Mesenchymal stem cell (in vitro differentiated cells and primary cell): Measurements from ENCODE around the gene SLC10A6.
A peak's percentile ranks its signal among the peaks of the same experiment; 100 is the strongest.

Source experiments
- DNase-seq: peaks from one replicate; pipeline ENCODE4 v3.0.0-alpha.2; 2013
- H2AFZ ChIP-seq: one replicate; pipeline ENCODE4 v1.6.1; 2013; ENCODE audit warnings: low read depth, mild to moderate bottlenecking, control low read depth, inconsistent platforms, low read length, moderate library complexity
- H2AK5ac ChIP-seq: 2 replicates; pipeline ENCODE4 v1.6.1; 2013; ENCODE audit warnings: low read length, moderate library complexity, mild to moderate bottlenecking, inconsistent platforms; ENCODE audit not compliant: severe bottlenecking
- H2BK120ac ChIP-seq: one replicate; pipeline ENCODE4 v1.6.1; 2013; ENCODE audit warnings: low read depth, mild to moderate bottlenecking, inconsistent platforms, low read length, moderate library complexity
- H2BK12ac ChIP-seq, 2 experiments: one replicate each; pipeline ENCODE4 v1.6.1; 2013; ENCODE audit warnings: inconsistent platforms in 2 of 2, low read length in 2 of 2, mild to moderate bottlenecking in 2 of 2, moderate library complexity in 2 of 2, control low read depth in 1 of 2
- H2BK15ac ChIP-seq: one replicate; pipeline ENCODE4 v1.6.1; 2013; ENCODE audit warnings: mild to moderate bottlenecking, low read depth, inconsistent platforms; ENCODE audit not compliant: poor library complexity, severe bottlenecking
- H2BK5ac ChIP-seq: 2 replicates; pipeline ENCODE4 v1.6.1; 2013; ENCODE audit warnings: low read depth, mild to moderate bottlenecking, low read length, control low read depth, inconsistent platforms; ENCODE audit not compliant: poor library complexity, severe bottlenecking
- H3K14ac ChIP-seq, 2 experiments: one replicate each; pipeline ENCODE4 v1.6.1; 2013; ENCODE audit warnings: inconsistent platforms in 2 of 2, low read length in 2 of 2, control low read depth in 1 of 2, mild to moderate bottlenecking in 1 of 2, moderate library complexity in 1 of 2
- H3K18ac ChIP-seq, 2 experiments: one replicate each; pipeline ENCODE4 v1.6.1; 2013; ENCODE audit warnings: inconsistent platforms in 2 of 2, low read length in 2 of 2, control low read depth in 1 of 2, low read depth in 1 of 2, mild to moderate bottlenecking in 1 of 2
- H3K23ac ChIP-seq, 2 experiments: one replicate each; pipeline ENCODE4 v1.6.1; 2013; ENCODE audit warnings: inconsistent platforms in 2 of 2, low read length in 2 of 2, mild to moderate bottlenecking in 2 of 2, moderate library complexity in 2 of 2, control low read depth in 1 of 2
- H3K27ac ChIP-seq: 2 replicates; pipeline ENCODE4 v1.5.1; 2013; ENCODE audit warnings: mild to moderate bottlenecking, moderate library complexity, low read length, control low read depth, inconsistent platforms; ENCODE audit not compliant: poor library complexity, severe bottlenecking
- H3K27me3 ChIP-seq, 2 experiments: 2 replicates each; pipeline versions ENCODE4 v1.6.1 to v1.7.0; 2013; ENCODE audit warnings: low read length in 2 of 2, mild to moderate bottlenecking in 2 of 2, moderate library complexity in 2 of 2, control low read depth in 1 of 2, inconsistent platforms in 1 of 2; ENCODE audit not compliant: control insufficient read depth in 1 of 2, insufficient read depth in 1 of 2
- H3K36me3 ChIP-seq, 2 experiments: 2 replicates each; pipeline versions ENCODE4 v1.6.1 to v1.7.0; 2013; ENCODE audit warnings: low read length in 2 of 2, control low read depth in 1 of 2, inconsistent platforms in 1 of 2, low read depth in 1 of 2, mild to moderate bottlenecking in 1 of 2; ENCODE audit not compliant: insufficient read depth in 2 of 2, control insufficient read depth in 1 of 2
- H3K4ac ChIP-seq, 2 experiments: one replicate each; pipeline ENCODE4 v1.6.1; 2013; ENCODE audit warnings: inconsistent platforms in 2 of 2, low read length in 2 of 2, mild to moderate bottlenecking in 2 of 2, moderate library complexity in 2 of 2, control low read depth in 1 of 2, low read depth in 1 of 2
- H3K4me1 ChIP-seq: 2 replicates; pipeline ENCODE4 v1.6.1; 2013; ENCODE audit warnings: low read depth, low read length, control low read depth; ENCODE audit not compliant: control insufficient read depth, insufficient read depth
- H3K4me2 ChIP-seq: 2 replicates; pipeline ENCODE4 v1.6.1; 2013; ENCODE audit warnings: low read length, mild to moderate bottlenecking, inconsistent platforms; ENCODE audit not compliant: poor library complexity, severe bottlenecking
- H3K4me3 ChIP-seq, 2 experiments: 2 replicates each; pipeline versions ENCODE4 v1.5.1 to v1.7.0; 2013; ENCODE audit warnings: low read length in 2 of 2, mild to moderate bottlenecking in 2 of 2, control low read depth in 1 of 2, low read depth in 1 of 2; ENCODE audit not compliant: insufficient read depth in 1 of 2
- H3K79me1 ChIP-seq: replicated peaks from 2 replicates; pipeline ENCODE4 v1.6.1; 2013; ENCODE audit warnings: mild to moderate bottlenecking, control low read depth, low read length, inconsistent platforms; ENCODE audit not compliant: poor library complexity, severe bottlenecking
- H3K9ac ChIP-seq: 2 replicates; pipeline ENCODE4 v1.7.0; 2013; ENCODE audit warnings: mild to moderate bottlenecking, low read length, moderate library complexity
- H3K9me3 ChIP-seq: 2 replicates; pipeline ENCODE4 v1.7.0; 2013; ENCODE audit warnings: mild to moderate bottlenecking, low read length; ENCODE audit not compliant: control insufficient read depth
- H4K8ac ChIP-seq: one replicate; pipeline ENCODE4 v1.6.1; 2013; ENCODE audit warnings: inconsistent platforms, mild to moderate bottlenecking, low read length, moderate library complexity
- H4K91ac ChIP-seq: one replicate; pipeline ENCODE4 v1.6.1; 2013; ENCODE audit warnings: mild to moderate bottlenecking, low read length, inconsistent platforms
- WGBS: methylation state at CpG from one replicate; pipeline ENCODE4 v1.1.7; 2013; ENCODE audit warnings: mixed read lengths; 5-methylcytosine and 5-hydroxymethylcytosine counted together

The SLC10A6 gene

DNA sequence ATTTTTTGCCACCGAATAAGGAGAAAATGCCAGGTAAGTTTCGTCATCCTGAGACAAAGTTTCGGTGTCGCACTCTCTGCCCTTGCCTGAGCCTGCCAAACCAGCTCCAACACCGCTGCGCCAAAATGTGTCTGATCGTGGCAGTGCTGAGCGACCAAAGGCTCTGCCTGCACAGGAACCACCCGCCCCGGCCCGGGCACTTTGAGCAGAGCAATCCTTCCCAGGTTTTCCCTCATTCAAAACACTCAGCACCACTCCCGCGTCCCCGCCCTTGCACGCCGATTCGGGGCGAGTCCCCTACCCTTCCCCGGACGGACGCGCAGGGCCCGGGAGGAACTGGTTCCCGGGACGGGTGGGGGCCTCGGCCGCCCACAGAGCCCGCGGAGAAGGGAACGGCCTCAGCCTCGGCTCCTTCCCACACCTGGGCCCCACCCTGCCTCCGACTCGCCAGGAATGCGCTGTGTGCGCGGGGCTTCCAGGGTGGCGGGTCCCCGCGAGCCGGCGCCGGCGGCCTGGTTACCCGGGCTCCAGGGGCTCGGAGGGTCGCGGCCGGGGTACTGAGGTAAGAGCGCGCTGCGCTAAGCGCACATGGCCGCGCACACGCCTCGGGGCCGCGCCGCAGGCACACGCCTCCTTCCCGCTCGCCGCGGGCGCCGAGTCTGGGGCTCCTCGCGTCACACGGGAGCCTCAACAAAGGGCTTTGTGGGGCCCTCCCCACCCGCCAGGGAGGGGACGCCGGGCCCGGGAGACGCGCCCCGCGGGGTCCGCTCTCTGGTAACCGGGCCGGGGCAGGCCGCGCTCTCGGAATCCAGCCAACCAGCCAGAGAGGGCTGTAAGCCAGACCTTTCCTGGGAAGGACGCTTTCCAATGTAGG lies 42.8 kb upstream of the SLC10A6 start, which contains the start of gene C4orf36:
Gene C4orf36 (minus strand): TSS at position 661 of the 874 bp plus-strand sequence. CDS start 902 bp downstream, outside the sequence.
- H4K91ac ChIP-seq: peak within 1 kb of the TSS; percentile 81
- H3K36me3 ChIP-seq: peaks cover 0 to 3% of the 10 kb centered on the region in 2 experiments
- no peaks in the 10 kb centered on the region for H3K9me3 ChIP-seq
- peak within 1 kb of the TSS; percentile 46 to 83 for H3K23ac ChIP-seq
- peak within 1 kb of the TSS; percentile 60 for H2BK15ac ChIP-seq
- H2AFZ ChIP-seq: peak within 1 kb of the TSS; percentile 91
- peak within 1 kb of the TSS; percentile 18 for H3K27ac ChIP-seq
- WGBS: 1% methylated on average over 76 of the region's 84 CpGs
- peak within 1 kb of the TSS in 1 of 2 experiments; percentile 68 for H3K4ac ChIP-seq
- peaks cover 8% of the 10 kb centered on the region for H3K4me1 ChIP-seq
- no peaks in the 10 kb centered on the region for H3K27me3 ChIP-seq
- peak within 1 kb of the TSS; percentile 8 to 92 for H3K14ac ChIP-seq
- peak within 1 kb of the TSS; percentile 86 for H3K9ac ChIP-seq
- H2AK5ac ChIP-seq: peak within 1 kb of the TSS; percentile 4
- peak within 1 kb of the TSS; percentile 5 to 72 for H3K18ac ChIP-seq
- H2BK120ac ChIP-seq: no peak within 1 kb of the TSS
- peak within 1 kb of the TSS; percentile 97 for H3K4me2 ChIP-seq
- peak; percentile 41 for DNase-seq
- peak within 1 kb of the TSS; percentile 82 to 85 for H3K4me3 ChIP-seq
- H3K79me1 ChIP-seq: no peaks in the 10 kb centered on the region
- H2BK12ac ChIP-seq: peak within 1 kb of the TSS in 1 of 2 experiments; percentile 21
- peak within 1 kb of the TSS; percentile 86 for H4K8ac ChIP-seq
- H2BK5ac ChIP-seq: peak within 1 kb of the TSS; percentile 47

DNA sequence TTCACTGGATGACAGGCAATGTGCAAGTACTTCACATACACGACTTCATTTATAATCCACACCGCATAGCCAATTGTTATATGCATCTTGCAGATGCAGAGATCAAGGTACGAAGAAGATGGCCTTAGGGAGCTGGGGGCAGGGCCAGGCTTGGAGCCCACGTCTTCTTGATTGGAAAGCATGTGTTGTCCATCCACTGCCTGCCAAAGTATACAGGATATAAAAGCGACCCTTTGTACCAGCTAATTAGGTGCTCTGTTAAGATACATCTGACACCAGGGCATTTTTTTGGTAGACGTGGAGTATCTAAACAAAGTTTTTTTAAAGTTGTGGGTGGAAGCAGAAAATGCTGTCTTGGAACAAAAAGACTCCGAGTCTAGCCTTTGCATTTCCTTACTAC lies 41.6 kb upstream of the SLC10A6 start:
- Histone ChIP-seq H3K27ac (no peak overlapping the region), H3K27me3 (no peaks in the 10 kb centered on the region), H4K8ac (no peak overlapping the region), H2BK15ac (no peak overlapping the region), H3K9ac (no peak overlapping the region), H3K79me1 (no peaks in the 10 kb centered on the region), H3K9me3 (no peaks in the 10 kb centered on the region), H3K4me2 (no peak overlapping the region), H2BK5ac (no peak overlapping the region), H3K4me1 (peaks cover 8% of the 10 kb centered on the region), H2BK120ac (no peak overlapping the region), H2BK12ac (no peak overlapping the region), H2AFZ (no peak overlapping the region), H3K4me3 (no peak overlapping the region), H3K18ac (no peak overlapping the region), H2AK5ac (no peak overlapping the region), H4K91ac (no peak overlapping the region), H3K36me3 (peaks cover 0 to 3% of the 10 kb centered on the region in 2 experiments), H3K4ac (no peak overlapping the region), H3K23ac (no peak overlapping the region), H3K14ac (no peak overlapping the region)
- WGBS: 91% methylated on average over 6 of the region's 7 CpGs
- DNase-seq: no peak

DNA sequence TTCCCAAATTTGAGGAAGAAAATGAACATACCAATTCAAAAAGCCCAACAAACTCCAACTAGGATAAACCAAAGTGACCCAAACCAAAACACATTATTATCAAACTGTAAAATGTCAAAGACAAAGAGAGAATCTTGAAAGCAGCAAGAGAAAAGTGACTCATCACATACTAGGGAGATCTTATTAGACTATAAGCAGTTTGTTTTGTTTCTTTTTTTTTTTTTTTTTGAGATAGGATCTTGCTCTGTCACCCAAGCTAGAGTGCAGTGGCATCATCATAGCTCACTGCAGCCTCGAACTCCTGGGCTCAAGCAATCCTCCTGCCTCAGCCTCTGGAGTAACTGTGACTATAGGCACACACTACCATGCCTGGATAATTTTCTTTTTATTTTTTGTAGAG lies 30.5 kb upstream of the SLC10A6 start:
- no peak for DNase-seq
- H3K4me2 ChIP-seq: no peak overlapping the region
- H3K14ac ChIP-seq: no peak overlapping the region
- H2BK15ac ChIP-seq: no peak overlapping the region
- no peak overlapping the region for H4K8ac ChIP-seq
- no peak overlapping the region for H4K91ac ChIP-seq
- no peak overlapping the region for H2BK5ac ChIP-seq
- H3K79me1 ChIP-seq: no peaks in the 10 kb centered on the region
- H3K27ac ChIP-seq: no peak overlapping the region
- H3K4ac ChIP-seq: no peak overlapping the region
- H2BK12ac ChIP-seq: no peak overlapping the region
- no peaks in the 10 kb centered on the region for H3K27me3 ChIP-seq
- no peak overlapping the region for H2BK120ac ChIP-seq
- no peak overlapping the region for H3K9ac ChIP-seq
- no peak overlapping the region for H3K18ac ChIP-seq
- no peaks in the 10 kb centered on the region for H3K4me1 ChIP-seq
- no peak overlapping the region for H3K23ac ChIP-seq
- no peak overlapping the region for H3K4me3 ChIP-seq
- no peak overlapping the region for H2AFZ ChIP-seq
- no peaks in the 10 kb centered on the region for H3K36me3 ChIP-seq
- WGBS: 70% methylated on average over 1 of the region's 1 CpG
- no peak overlapping the region for H2AK5ac ChIP-seq
- peaks cover 28% of the 10 kb centered on the region for H3K9me3 ChIP-seq

DNA sequence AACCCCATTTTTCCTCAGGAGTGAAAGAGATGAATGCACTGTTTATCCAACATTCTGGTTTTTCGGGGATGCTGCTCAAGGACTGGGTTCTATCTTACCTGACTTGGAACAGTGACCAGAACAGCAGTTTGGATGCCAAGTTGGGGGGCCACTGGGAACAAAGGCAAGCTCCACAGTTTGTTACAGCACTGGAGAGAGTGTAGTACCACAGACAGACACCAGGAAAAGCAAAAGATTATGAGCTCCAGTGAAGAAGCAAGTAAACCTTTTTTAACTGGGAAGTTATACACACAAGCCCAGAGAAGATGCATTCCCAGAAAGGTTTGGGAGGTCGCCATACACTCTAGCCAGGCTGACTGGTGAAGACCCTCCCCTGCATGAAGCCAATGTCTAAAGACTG lies 29.5 kb upstream of the SLC10A6 start:
- no peak overlapping the region for H3K27ac ChIP-seq
- H3K9ac ChIP-seq: no peak overlapping the region
- H3K23ac ChIP-seq: no peak overlapping the region
- H3K27me3 ChIP-seq: no peaks in the 10 kb centered on the region
- no peak overlapping the region for H2BK5ac ChIP-seq
- H3K4me2 ChIP-seq: no peak overlapping the region
- H2BK12ac ChIP-seq: no peak overlapping the region
- no peak overlapping the region for H4K91ac ChIP-seq
- H3K79me1 ChIP-seq: no peaks in the 10 kb centered on the region
- H3K4me3 ChIP-seq: no peak overlapping the region
- no peaks in the 10 kb centered on the region for H3K4me1 ChIP-seq
- no peak overlapping the region for H3K4ac ChIP-seq
- no peak for DNase-seq
- H2BK15ac ChIP-seq: no peak overlapping the region
- H4K8ac ChIP-seq: no peak overlapping the region
- H3K14ac ChIP-seq: no peak overlapping the region
- H2AK5ac ChIP-seq: no peak overlapping the region
- no peaks in the 10 kb centered on the region for H3K36me3 ChIP-seq
- no peak overlapping the region for H3K18ac ChIP-seq
- peaks cover 28% of the 10 kb centered on the region for H3K9me3 ChIP-seq
- no peak overlapping the region for H2BK120ac ChIP-seq
- H2AFZ ChIP-seq: no peak overlapping the region
- 88% methylated on average over 2 of the region's 2 CpGs for WGBS
